Measurements from ENCODE around the gene CTSK. TPM values are rescaled to one million over a fixed set of nuclear protein-coding genes. Genes with fewer than 3 reads are reported as not detected.
"Not testable (repeated sequence)": the region's sequence is repeated elsewhere in the genome, so short reads cannot be mapped to it uniquely, and the experiment has no call there.

Gene CTSK
- total RNA-seq (10 to 100 TPM in 2 of 5 experiments, 1 to 10 TPM in 3; 3.7 to 13.7 (median 6.9) TPM), polyA plus RNA-seq (under 1 TPM; 0.31 TPM), total RNA-seq (21.8 reads per million, percentile 52 among the genes with 10 or more reads in this experiment)

- H3K27ac ChIP-seq (ENCODE audit: low read depth, low read length) = no peak within 1 kb of the TSS
- Mint-ChIP-seq H3K9me3 (no peaks in the 10 kb centered on the region), H3K4me1 (peaks cover 13 to 27% (median 23%) of the 10 kb centered on the region in 7 donors), H3K27me3 (no peaks in the 10 kb centered on the region), H3K4me3 (peak within 1 kb of the TSS in 8 of 10 donors; percentile 35 to 59 (median 54)), H3K27ac (peak within 1 kb of the TSS in 4 of 9 donors; percentile 36 to 70 (median 54)), H3K36me3 (peaks cover 0 to 15% (median 7%) of the 10 kb centered on the region in 5 donors)
- POLR2A ChIA-PET = interaction anchor here (0.5 to 0.6 kb wide), 2 partner anchors 138 to 507 kb away, joined by 3 to 4 read pairs; no protein-coding TSS in a partner anchor
- peaks cover 6 to 31% (median 6%) of the 10 kb centered on the region in 3 experiments for H3K36me3 ChIP-seq (ENCODE audit: control insufficient read depth in 2 of 3, insufficient read depth in 3 of 3, low read length in 3 of 3)
- H3K9me3 ChIP-seq (ENCODE audit: control insufficient read depth in 2 of 3, low read length in 3 of 3) = no peaks in the 10 kb centered on the region
- CTCF ChIA-PET = no interaction called here
- no peaks in the 10 kb centered on the region for H3K27me3 ChIP-seq (ENCODE audit: control insufficient read depth in 2 of 2, insufficient read depth in 2 of 2, low read length in 2 of 2)
- H3K4me3 ChIP-seq (ENCODE audit: low read length) = no peak within 1 kb of the TSS
- no peak for DNase-seq
- no peak for ATAC-seq
- H3K4me1 ChIP-seq (ENCODE audit: control insufficient read depth in 2 of 2, insufficient read depth in 2 of 2, low read length in 2 of 2) = peaks cover 0 to 9% of the 10 kb centered on the region in 2 donors
- intact Hi-C loops (cut with micrococcal nuclease) = no loop called here
Measured at GRCh38 chr1:150808121-150808520, at the start of gene CTSK. Gene CTSK (minus strand): TSS chr1:150808260. CDS start chr1:150806805, 1,455 bp downstream.

GRCh38 chr1:150852734-150853133 lies 44.7 kb upstream of the CTSK start:
- POLR2A ChIA-PET; H3K4me1 Mint-ChIP-seq; H3K9me3 ChIP-seq (ENCODE audit: control insufficient read depth in 2 of 3, low read length in 3 of 3); H3K9me3 Mint-ChIP-seq; ATAC-seq; H3K27ac ChIP-seq (ENCODE audit: low read depth, low read length); H3K4me3 Mint-ChIP-seq; CTCF ChIA-PET; H3K4me1 ChIP-seq (ENCODE audit: control insufficient read depth in 2 of 2, insufficient read depth in 2 of 2, low read length in 2 of 2); H3K27ac Mint-ChIP-seq; H3K27me3 Mint-ChIP-seq; intact Hi-C loops (cut with micrococcal nuclease); H3K4me3 ChIP-seq (ENCODE audit: low read length); H3K27me3 ChIP-seq (ENCODE audit: control insufficient read depth in 2 of 2, insufficient read depth in 2 of 2, low read length in 2 of 2); DNase-seq: not testable (repeated sequence)
- peaks cover 3 to 43% (median 25%) of the 10 kb centered on the region in 5 donors for H3K36me3 Mint-ChIP-seq
- H3K36me3 ChIP-seq (ENCODE audit: control insufficient read depth in 2 of 3, insufficient read depth in 3 of 3, low read length in 3 of 3) = peaks cover 0 to 35% (median 0%) of the 10 kb centered on the region in 3 experiments

- H3K27ac ChIP-seq (ENCODE audit: low read depth, low read length); H3K27me3 ChIP-seq (ENCODE audit: control insufficient read depth in 2 of 2, insufficient read depth in 2 of 2, low read length in 2 of 2); H3K4me1 ChIP-seq (ENCODE audit: control insufficient read depth in 2 of 2, insufficient read depth in 2 of 2, low read length in 2 of 2); POLR2A ChIA-PET; H3K9me3 ChIP-seq (ENCODE audit: control insufficient read depth in 2 of 3, low read length in 3 of 3); H3K4me1 Mint-ChIP-seq; CTCF ChIA-PET; H3K4me3 ChIP-seq (ENCODE audit: low read length); intact Hi-C loops (cut with micrococcal nuclease); H3K27ac Mint-ChIP-seq; H3K9me3 Mint-ChIP-seq; ATAC-seq; DNase-seq; H3K4me3 Mint-ChIP-seq; H3K27me3 Mint-ChIP-seq: not testable (repeated sequence)
- H3K36me3 ChIP-seq (ENCODE audit: control insufficient read depth in 2 of 3, insufficient read depth in 3 of 3, low read length in 3 of 3) = peaks cover 0 to 40% (median 0%) of the 10 kb centered on the region in 3 experiments
- H3K36me3 Mint-ChIP-seq = peaks cover 3 to 53% (median 35%) of the 10 kb centered on the region in 5 donors
Measured at GRCh38 chr1:150850801-150851362, 42.8 kb upstream of the CTSK start.

- ChIA-PET CTCF (no interaction called here), POLR2A (interaction anchor here (0.6 kb wide), 1 partner anchor 13 kb away, joined by 3 read pairs; no protein-coding TSS in a partner anchor)
- Mint-ChIP-seq H3K27me3 (no peaks in the 10 kb centered on the region), H3K9me3 (no peaks in the 10 kb centered on the region), H3K4me1 (peaks cover 15 to 31% (median 19%) of the 10 kb centered on the region in 7 donors), H3K36me3 (peaks cover 0 to 32% (median 15%) of the 10 kb centered on the region in 5 donors), H3K27ac (peak overlapping the region in 2 of 9 donors; percentile 3 to 29), H3K4me3 (no peak overlapping the region)
- intact Hi-C loops (cut with micrococcal nuclease) = loop anchor here in 1 of 2 donors (10.0 kb wide), 1 partner anchor 152 kb away; the partner anchor contains the start of gene GOLPH3L
- DNase-seq (no peak), ATAC-seq (no peak)
- Histone ChIP-seq H3K4me1 (ENCODE audit: control insufficient read depth in 2 of 2, insufficient read depth in 2 of 2, low read length in 2 of 2) (peaks cover 0 to 12% of the 10 kb centered on the region in 2 donors), H3K4me3 (ENCODE audit: low read length) (no peak overlapping the region), H3K27ac (ENCODE audit: low read depth, low read length) (no peak overlapping the region), H3K9me3 (ENCODE audit: control insufficient read depth in 2 of 3, low read length in 3 of 3) (no peaks in the 10 kb centered on the region), H3K36me3 (ENCODE audit: control insufficient read depth in 2 of 3, insufficient read depth in 3 of 3, low read length in 3 of 3) (peaks cover 0 to 14% (median 0%) of the 10 kb centered on the region in 3 experiments), H3K27me3 (ENCODE audit: control insufficient read depth in 2 of 2, insufficient read depth in 2 of 2, low read length in 2 of 2) (no peaks in the 10 kb centered on the region)
Measured at GRCh38 chr1:150846473-150847146, 38.5 kb upstream of the CTSK start.

- Mint-ChIP-seq H3K9me3 (no peaks in the 10 kb centered on the region), H3K4me3 (no peak overlapping the region), H3K36me3 (peaks cover 0 to 38% (median 23%) of the 10 kb centered on the region in 5 donors), H3K27ac (peak overlapping the region in 4 of 9 donors; percentile 64 to 87 (median 76)), H3K27me3 (no peaks in the 10 kb centered on the region), H3K4me1 (peaks cover 25 to 56% (median 45%) of the 10 kb centered on the region in 7 donors)
- no peaks in the 10 kb centered on the region for H3K27me3 ChIP-seq (ENCODE audit: control insufficient read depth in 2 of 2, insufficient read depth in 2 of 2, low read length in 2 of 2)
- H3K4me1 ChIP-seq (ENCODE audit: control insufficient read depth in 2 of 2, insufficient read depth in 2 of 2, low read length in 2 of 2) = peaks cover 0 to 29% of the 10 kb centered on the region in 2 donors
- intact Hi-C loops (cut with micrococcal nuclease) = loop anchor here in 1 of 2 donors (5.0 to 10.0 kb wide), 3 partner anchors 76 to 281 kb away; partner anchors contain the start of genes CTSS and GOLPH3L
- DNase-seq = no peak
- ChIA-PET CTCF (no interaction called here), POLR2A (no interaction called here)
- H3K9me3 ChIP-seq (ENCODE audit: control insufficient read depth in 2 of 3, low read length in 3 of 3) = no peaks in the 10 kb centered on the region
- H3K27ac ChIP-seq (ENCODE audit: low read depth, low read length) = no peak overlapping the region
- no peak overlapping the region for H3K4me3 ChIP-seq (ENCODE audit: low read length)
- peaks cover 0 to 13% (median 0%) of the 10 kb centered on the region in 3 experiments for H3K36me3 ChIP-seq (ENCODE audit: control insufficient read depth in 2 of 3, insufficient read depth in 3 of 3, low read length in 3 of 3)
- no peak for ATAC-seq
Measured at GRCh38 chr1:150843474-150843873, 35.4 kb upstream of the CTSK start.

- CTCF ChIA-PET = no interaction called here
- Histone ChIP-seq H3K36me3 (ENCODE audit: control insufficient read depth in 2 of 3, insufficient read depth in 3 of 3, low read length in 3 of 3) (peaks cover 0 to 13% (median 0%) of the 10 kb centered on the region in 3 experiments), H3K27ac (ENCODE audit: low read depth, low read length) (peak overlapping the region; percentile 63), H3K27me3 (ENCODE audit: control insufficient read depth in 2 of 2, insufficient read depth in 2 of 2, low read length in 2 of 2) (no peaks in the 10 kb centered on the region), H3K4me1 (ENCODE audit: control insufficient read depth in 2 of 2, insufficient read depth in 2 of 2, low read length in 2 of 2) (peaks cover 0 to 29% of the 10 kb centered on the region in 2 donors), H3K9me3 (ENCODE audit: control insufficient read depth in 2 of 3, low read length in 3 of 3) (no peaks in the 10 kb centered on the region), H3K4me3 (ENCODE audit: low read length) (no peak overlapping the region)
- Mint-ChIP-seq H3K36me3 (peaks cover 0 to 39% (median 29%) of the 10 kb centered on the region in 5 donors), H3K27ac (peak overlapping the region in 7 of 9 donors; percentile 20 to 94 (median 86)), H3K9me3 (no peaks in the 10 kb centered on the region), H3K4me1 (peaks cover 27 to 57% (median 45%) of the 10 kb centered on the region in 7 donors), H3K4me3 (no peak overlapping the region), H3K27me3 (no peaks in the 10 kb centered on the region)
- POLR2A ChIA-PET = no interaction called here
- ATAC-seq (no peak), DNase-seq (no peak)
- intact Hi-C loops (cut with micrococcal nuclease) = loop anchor here in 1 of 2 donors (5.0 to 10.0 kb wide), 3 partner anchors 76 to 281 kb away; partner anchors contain the start of genes CTSS and GOLPH3L
Measured at GRCh38 chr1:150842964-150843363, 34.9 kb upstream of the CTSK start.
